ENCODE results near the gene STRN3. TPM values are rescaled to one million over a fixed set of nuclear protein-coding genes. Genes with fewer than 3 reads are reported as not detected.

Gene STRN3
- total RNA-seq, 1 experiment from 2014 or later = 36.6 TPM

- Mint-ChIP-seq H3K27me3 (ENCODE audit: insufficient read depth, unreplicated experiment) (no peaks in the 10 kb centered on the region), H3K4me1 (ENCODE audit: insufficient read depth, unreplicated experiment) (peaks cover 6% of the 10 kb centered on the region), H3K27ac (ENCODE audit: low read depth, unreplicated experiment) (no peak overlapping the region), H3K9me3 (ENCODE audit: unreplicated experiment) (no peaks in the 10 kb centered on the region), H3K4me3 (ENCODE audit: unreplicated experiment) (no peak overlapping the region), H3K36me3 (ENCODE audit: insufficient read depth, unreplicated experiment) (peaks cover 22% of the 10 kb centered on the region)
- no peak for TF ChIP-seq CTCF (IDR thresholded peaks at IDR 0.05; ENCODE audit: unreplicated experiment)
- no peak for DNase-seq (ENCODE audit: unreplicated experiment)
- intact Hi-C loops (cut with micrococcal nuclease) = no loop called here
- POLR2A ChIA-PET = no interaction called here
- BruUV-seq (replicated peaks) = no TSS peak
- CTCF ChIA-PET = no interaction called here
Observed at GRCh38 chr14:30884901-30885300, 141.3 kb downstream of the STRN3 start.

- intact Hi-C loops (cut with micrococcal nuclease) = no loop called here
- Mint-ChIP-seq H3K9me3 (ENCODE audit: unreplicated experiment) (no peaks in the 10 kb centered on the region), H3K27me3 (ENCODE audit: insufficient read depth, unreplicated experiment) (no peaks in the 10 kb centered on the region), H3K4me1 (ENCODE audit: insufficient read depth, unreplicated experiment) (peaks cover 6% of the 10 kb centered on the region), H3K4me3 (ENCODE audit: unreplicated experiment) (no peak overlapping the region), H3K36me3 (ENCODE audit: insufficient read depth, unreplicated experiment) (peaks cover 14% of the 10 kb centered on the region), H3K27ac (ENCODE audit: low read depth, unreplicated experiment) (no peak overlapping the region)
- DNase-seq (ENCODE audit: unreplicated experiment) = no peak
- ChIA-PET POLR2A (interaction anchor here (0.6 to 0.7 kb wide), 3 partner anchors 10 to 205 kb away, joined by 3 to 4 read pairs (median 4); no protein-coding TSS in a partner anchor), CTCF (interaction anchor here (0.5 kb wide), 1 partner anchor 226 kb away, joined by 5 read pairs; no protein-coding TSS in a partner anchor)
- TF ChIP-seq CTCF (IDR thresholded peaks at IDR 0.05; ENCODE audit: unreplicated experiment) = no peak
- TSS peak; percentile 2 for BruUV-seq (replicated peaks)
Observed at GRCh38 chr14:30883508-30884294, 142.5 kb downstream of the STRN3 start.

GRCh38 chr14:30882431-30882830 is 143.7 kb downstream of the STRN3 start:
- peaks cover under 1% of the 10 kb centered on the region for H3K36me3 Mint-ChIP-seq (ENCODE audit: insufficient read depth, unreplicated experiment)
- POLR2A ChIA-PET = interaction anchor here (0.6 kb wide), 1 partner anchor 185 kb away, joined by 3 read pairs; no protein-coding TSS in a partner anchor
- CTCF ChIA-PET = interaction anchor here (0.6 kb wide), 1 partner anchor 223 kb away, joined by 3 read pairs; no protein-coding TSS in a partner anchor
- no peak for TF ChIP-seq CTCF (IDR thresholded peaks at IDR 0.05; ENCODE audit: unreplicated experiment)
- peak; percentile 45 for DNase-seq (ENCODE audit: unreplicated experiment)
- H3K4me1 Mint-ChIP-seq (ENCODE audit: insufficient read depth, unreplicated experiment) = peaks cover 6% of the 10 kb centered on the region
- intact Hi-C loops (cut with micrococcal nuclease) = no loop called here
- H3K27me3 Mint-ChIP-seq (ENCODE audit: insufficient read depth, unreplicated experiment) = no peaks in the 10 kb centered on the region
- H3K27ac Mint-ChIP-seq (ENCODE audit: low read depth, unreplicated experiment) = no peak overlapping the region
- no peaks in the 10 kb centered on the region for H3K9me3 Mint-ChIP-seq (ENCODE audit: unreplicated experiment)
- no peak overlapping the region for H3K4me3 Mint-ChIP-seq (ENCODE audit: unreplicated experiment)
- no TSS peak for BruUV-seq (replicated peaks)

- Mint-ChIP-seq H3K27ac (ENCODE audit: low read depth, unreplicated experiment) (no peak overlapping the region), H3K9me3 (ENCODE audit: unreplicated experiment) (no peaks in the 10 kb centered on the region), H3K36me3 (ENCODE audit: insufficient read depth, unreplicated experiment) (no peaks in the 10 kb centered on the region), H3K4me1 (ENCODE audit: insufficient read depth, unreplicated experiment) (no peaks in the 10 kb centered on the region), H3K27me3 (ENCODE audit: insufficient read depth, unreplicated experiment) (peaks cover 23% of the 10 kb centered on the region), H3K4me3 (ENCODE audit: unreplicated experiment) (no peak overlapping the region)
- CTCF ChIA-PET = no interaction called here
- no TSS peak for BruUV-seq (replicated peaks)
- POLR2A ChIA-PET = interaction anchor here (0.6 to 0.7 kb wide), 2 partner anchors 11 to 12 kb away, joined by 3 to 5 read pairs; no protein-coding TSS in a partner anchor
- no peak for TF ChIP-seq CTCF (IDR thresholded peaks at IDR 0.05; ENCODE audit: unreplicated experiment)
- intact Hi-C loops (cut with micrococcal nuclease) = no loop called here
- DNase-seq (ENCODE audit: unreplicated experiment) = no peak
Observed at GRCh38 chr14:30876692-30877091, 149.5 kb downstream of the STRN3 start.

Measured in MCF 10A (cell line).